CD4-positive, alpha-beta T cell (primary cell): ENCODE measurements around the gene UQCRQ. TPM values are rescaled to one million over a fixed set of nuclear protein-coding genes. Genes with fewer than 3 reads are reported as not detected.

Source experiments
- ATAC-seq: fragments of 200-7000 bp; cut with Tn5 transposase; one replicate; pipeline ENCODE4 v1.10.0; 2022; ENCODE audit warnings: mild to moderate bottlenecking; ENCODE audit not compliant: poor library complexity
- CTCF ChIA-PET: fragments of 350-600 bp; sonication (Branson Sonifier 250); formaldehyde crosslinking; loops from one replicate; lab custom pipeline; 2021; ENCODE audit warnings: antibody characterized with exemption, inconsistent platforms; lab: Charles Lee
- POLR2A ChIA-PET: fragments of 350-600 bp; sonication (Branson Sonifier 250); formaldehyde crosslinking; loops from one replicate; lab custom pipeline; 2021; ENCODE audit warnings: antibody characterized with exemption, inconsistent platforms; lab: Charles Lee
- DNase-seq, 14 experiments: peaks; one replicate each; pipeline ENCODE4 v3.0.0-alpha.2; 2013 to 2020; ENCODE audit warnings: mixed read lengths in 2 of 14
- H3K27ac ChIP-seq, 2 donors: one replicate each; pipeline versions ENCODE4 v1.5.1 to v1.7.0; 2013; ENCODE audit warnings: low read length in 2 of 2, low read depth in 1 of 2, mild to moderate bottlenecking in 1 of 2
- H3K27me3 ChIP-seq, 2 experiments: 1 replicate in 1 of 2; 2 replicates in 1 of 2; pipeline versions ENCODE4 v1.6.1 to v1.7.0; 2013; ENCODE audit warnings: low read length in 2 of 2, control low read depth in 1 of 2, mild to moderate bottlenecking in 1 of 2, moderate library complexity in 1 of 2; ENCODE audit not compliant: insufficient read depth in 2 of 2, control insufficient read depth in 1 of 2
- H3K36me3 ChIP-seq: one replicate; pipeline ENCODE4 v1.6.1; 2013; ENCODE audit warnings: low read length, control low read depth; ENCODE audit not compliant: insufficient read depth
- H3K4me1 ChIP-seq: one replicate; pipeline ENCODE4 v1.6.1; 2013; ENCODE audit warnings: low read length, control low read depth; ENCODE audit not compliant: insufficient read depth
- H3K4me3 ChIP-seq: one replicate; pipeline ENCODE4 v1.5.1; 2013; ENCODE audit warnings: mild to moderate bottlenecking, low read length, moderate library complexity
- H3K9me3 ChIP-seq, 2 experiments: 1 replicate in 1 of 2; 2 replicates in 1 of 2; pipeline versions ENCODE4 v1.6.1 to v1.7.0; 2013; ENCODE audit warnings: low read length in 2 of 2, mild to moderate bottlenecking in 2 of 2, control low read depth in 1 of 2, moderate library complexity in 1 of 2; ENCODE audit not compliant: control insufficient read depth in 1 of 2, insufficient read depth in 1 of 2
- H3K27ac Mint-ChIP-seq: one replicate; pipeline ENCODE4 v1.8.0; 2020; ENCODE audit warnings: mixed read lengths
- H3K27me3 Mint-ChIP-seq: one replicate; pipeline ENCODE4 v1.8.0; 2021; ENCODE audit warnings: mixed read lengths
- H3K36me3 Mint-ChIP-seq: one replicate; pipeline ENCODE4 v1.8.0; 2021; ENCODE audit warnings: low read depth, mixed read lengths
- H3K4me1 Mint-ChIP-seq: one replicate; pipeline ENCODE4 v1.8.0; 2021; ENCODE audit warnings: low read depth, mixed read lengths
- H3K4me3 Mint-ChIP-seq: one replicate; pipeline ENCODE4 v1.8.0; 2020; ENCODE audit warnings: mild to moderate bottlenecking, mixed read lengths
- H3K9me3 Mint-ChIP-seq: one replicate; pipeline ENCODE4 v1.8.0; 2020; ENCODE audit warnings: mixed read lengths
- intact Hi-C, 2 experiments: fragments of 100-400 bp; cut with DNase I in 1 of 2; cut with micrococcal nuclease in 1 of 2; formaldehyde crosslinking; loops; one replicate each; pipeline versions ENCODE4 v1.15.1 to v1.9.0; 2023 to 2025; cut with DNase I, micrococcal nuclease
- total RNA-seq, 174 experiments: library from RNA in 2 of 174; stranded (reverse) in 2 of 174; gene quantifications; one replicate each; pipeline ENCODE4 v1.2.3 and lab custom pipeline; 2021 to 2026
- TF ChIP-seq, protein P1 (sequence below): fragments of 200-600 bp; IDR thresholded peaks from one replicate; pipeline ENCODE4 v1.8.0; 2022; ENCODE audit warnings: antibody characterized with exemption, mild to moderate bottlenecking

The UQCRQ gene
- total RNA-seq, 2 experiments from 2014 or later: 119 to 132 TPM

GRCh38 chr5:132877938-132878337 is 11.5 kb downstream of the UQCRQ start:
- CTCF ChIA-PET: no interaction called here
- H3K27me3 Mint-ChIP-seq: no peaks in the 10 kb centered on the region
- no peaks in the 10 kb centered on the region for H3K4me1 Mint-ChIP-seq
- H3K4me3 Mint-ChIP-seq: no peak overlapping the region
- Histone ChIP-seq H3K4me1 (no peaks in the 10 kb centered on the region), H3K27me3 (no peaks in the 10 kb centered on the region), H3K9me3 (no peaks in the 10 kb centered on the region), H3K27ac (no peak overlapping the region), H3K36me3 (peaks cover 60% of the 10 kb centered on the region), H3K4me3 (no peak overlapping the region)
- peak overlapping the region; percentile 20 for H3K27ac Mint-ChIP-seq
- H3K36me3 Mint-ChIP-seq: peaks cover 65% of the 10 kb centered on the region
- H3K9me3 Mint-ChIP-seq: no peaks in the 10 kb centered on the region
- no peak for DNase-seq
- intact Hi-C loops: no loop called here
- POLR2A ChIA-PET: interaction anchor here (1.7 kb wide), 1 partner anchor 86 kb away, joined by 4 read pairs; the partner anchor contains the start of gene AFF4
- ATAC-seq: no peak
- TF ChIP-seq, protein P1, sequence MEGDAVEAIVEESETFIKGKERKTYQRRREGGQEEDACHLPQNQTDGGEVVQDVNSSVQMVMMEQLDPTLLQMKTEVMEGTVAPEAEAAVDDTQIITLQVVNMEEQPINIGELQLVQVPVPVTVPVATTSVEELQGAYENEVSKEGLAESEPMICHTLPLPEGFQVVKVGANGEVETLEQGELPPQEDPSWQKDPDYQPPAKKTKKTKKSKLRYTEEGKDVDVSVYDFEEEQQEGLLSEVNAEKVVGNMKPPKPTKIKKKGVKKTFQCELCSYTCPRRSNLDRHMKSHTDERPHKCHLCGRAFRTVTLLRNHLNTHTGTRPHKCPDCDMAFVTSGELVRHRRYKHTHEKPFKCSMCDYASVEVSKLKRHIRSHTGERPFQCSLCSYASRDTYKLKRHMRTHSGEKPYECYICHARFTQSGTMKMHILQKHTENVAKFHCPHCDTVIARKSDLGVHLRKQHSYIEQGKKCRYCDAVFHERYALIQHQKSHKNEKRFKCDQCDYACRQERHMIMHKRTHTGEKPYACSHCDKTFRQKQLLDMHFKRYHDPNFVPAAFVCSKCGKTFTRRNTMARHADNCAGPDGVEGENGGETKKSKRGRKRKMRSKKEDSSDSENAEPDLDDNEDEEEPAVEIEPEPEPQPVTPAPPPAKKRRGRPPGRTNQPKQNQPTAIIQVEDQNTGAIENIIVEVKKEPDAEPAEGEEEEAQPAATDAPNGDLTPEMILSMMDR: no peak

DNA sequence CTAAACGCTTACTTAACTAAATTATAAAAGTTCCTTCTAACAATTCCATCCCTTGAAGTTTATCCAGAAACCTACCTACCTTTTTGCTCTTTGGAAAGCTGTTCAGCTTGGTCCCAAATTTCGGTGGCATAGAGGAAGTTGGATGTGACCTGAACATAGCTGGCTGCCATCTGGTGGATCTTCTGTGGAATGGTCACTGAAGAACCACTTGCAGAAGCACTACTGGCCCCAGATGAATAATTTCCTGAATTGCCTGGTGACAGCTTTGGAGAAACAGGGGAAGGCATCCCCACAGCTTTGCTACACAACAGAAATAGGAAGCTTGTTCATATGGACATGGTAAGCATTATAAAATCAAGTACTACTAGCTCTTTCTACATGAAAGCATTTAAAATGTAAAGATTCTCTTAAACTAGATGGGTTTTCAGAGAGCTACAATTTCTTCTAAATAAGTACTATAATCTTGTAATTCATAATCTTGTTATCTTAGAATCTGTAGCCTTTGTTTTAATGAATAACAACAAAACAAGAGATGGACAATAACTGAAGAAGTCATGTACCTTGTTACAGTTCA is 16.9 kb downstream of the UQCRQ start:
- TF ChIP-seq, protein P1: peak; percentile 48
- DNase-seq (peak in 5 of 14 experiments; percentile 7 to 73 (median 54)), ATAC-seq (peak; percentile 83)
- intact Hi-C loops: loop anchor here (1.0 to 5.0 kb wide), 3 partner anchors 51 to 496 kb away; partner anchors contain the start of gene SHROOM1 (in 2 of the 2)
- H3K36me3 Mint-ChIP-seq: peaks cover 93% of the 10 kb centered on the region
- Histone ChIP-seq H3K27ac (no peak overlapping the region), H3K27me3 (no peaks in the 10 kb centered on the region), H3K4me1 (no peaks in the 10 kb centered on the region), H3K4me3 (no peak overlapping the region), H3K36me3 (peaks cover 82% of the 10 kb centered on the region), H3K9me3 (no peaks in the 10 kb centered on the region)
- no peaks in the 10 kb centered on the region for H3K4me1 Mint-ChIP-seq
- ChIA-PET POLR2A (interaction anchor here (1.0 kb wide), 1 partner anchor 22 kb away, joined by 3 read pairs; no protein-coding TSS in a partner anchor), CTCF (interaction anchor here (0.8 to 2.1 kb wide), 6 partner anchors 9 to 65 kb away, joined by 3 to 13 read pairs (median 6); partner anchors contain the start of genes GDF9, SHROOM1 and UQCRQ)
- H3K27ac Mint-ChIP-seq: peak overlapping the region; percentile 0
- no peaks in the 10 kb centered on the region for H3K27me3 Mint-ChIP-seq
- H3K9me3 Mint-ChIP-seq: no peaks in the 10 kb centered on the region
- H3K4me3 Mint-ChIP-seq: no peak overlapping the region

DNA sequence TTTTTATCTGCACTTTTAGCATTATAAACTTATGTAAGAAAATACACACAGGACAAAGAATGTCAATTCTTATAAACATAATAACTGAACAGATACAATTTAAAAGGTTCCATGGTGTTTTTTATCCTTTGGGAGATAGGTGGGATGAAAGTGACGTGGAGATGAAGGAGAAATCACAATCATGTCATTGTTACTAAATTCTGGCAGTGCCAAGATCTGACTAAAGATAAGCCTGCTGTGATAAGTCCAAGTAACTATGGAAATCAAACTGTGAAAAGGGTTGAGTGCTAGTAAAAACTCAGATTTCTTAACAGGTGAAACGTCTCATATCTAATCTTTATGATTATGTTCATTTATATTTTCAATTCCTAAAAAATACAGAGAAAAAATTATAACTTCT is 18.1 kb downstream of the UQCRQ start:
- ChIA-PET CTCF (interaction anchor here (1.8 to 2.1 kb wide), 3 partner anchors 10 to 18 kb away, joined by 6 to 11 read pairs (median 6); partner anchors contain the start of genes GDF9 and UQCRQ), POLR2A (interaction anchor here (0.5 kb wide), 1 partner anchor 16 kb away, joined by 3 read pairs; no protein-coding TSS in a partner anchor)
- H3K36me3 Mint-ChIP-seq: peaks cover 90% of the 10 kb centered on the region
- H3K4me1 ChIP-seq: no peaks in the 10 kb centered on the region
- ATAC-seq (no peak), DNase-seq (no peak)
- no peaks in the 10 kb centered on the region for H3K9me3 ChIP-seq
- H3K4me3 Mint-ChIP-seq: no peak overlapping the region
- H3K4me1 Mint-ChIP-seq: no peaks in the 10 kb centered on the region
- no peak overlapping the region for H3K27ac Mint-ChIP-seq
- peaks cover 81% of the 10 kb centered on the region for H3K36me3 ChIP-seq
- H3K27me3 Mint-ChIP-seq: no peaks in the 10 kb centered on the region
- intact Hi-C loops: loop anchor here (5.0 kb wide), 2 partner anchors 52 to 497 kb away; partner anchors contain the start of gene SHROOM1 (in 1 of the 2)
- no peak overlapping the region for H3K4me3 ChIP-seq
- TF ChIP-seq, protein P1: no peak
- no peaks in the 10 kb centered on the region for H3K27me3 ChIP-seq
- no peaks in the 10 kb centered on the region for H3K9me3 Mint-ChIP-seq
- H3K27ac ChIP-seq: no peak overlapping the region
